SK-N-SH (cell line): Measurements from ENCODE around the gene SARDH. TPM values are rescaled to one million over a fixed set of nuclear protein-coding genes. Genes with fewer than 3 reads are reported as not detected.

Experiments
- CTCF ChIA-PET: fragments of 300-600, 350-600 bp; formaldehyde crosslinking; extraction: SDS; loops from one replicate; lab custom pipeline; 2021; lab: Yijun Ruan, JAX
- POLR2A ChIA-PET: fragments of 350-600 bp; sonication (Branson Sonifier 250); formaldehyde crosslinking; extraction: SDS; loops from one replicate; lab custom pipeline; 2020; ENCODE audit warnings: antibody characterized with exemption, inconsistent platforms; lab: Yijun Ruan, JAX
- DNase-seq: peaks from one replicate; pipeline ENCODE4 v3.0.0; 2012
- H2AFZ ChIP-seq: fragments of 200-600 bp; sonication (generic); 2 replicates; pipeline ENCODE4 v1.8.1; 2016; ENCODE audit warnings: antibody characterized with exemption, mild to moderate bottlenecking, low read depth
- H3F3A ChIP-seq: fragments of 200-600 bp; sonication (generic); replicated peaks from 2 replicates; pipeline ENCODE3; 2016; ENCODE audit warnings: antibody characterized with exemption, mild to moderate bottlenecking; ENCODE audit not compliant: insufficient read depth
- H3K27ac ChIP-seq, 2 experiments: fragments of 200-500 bp in 1 of 2; fragments of 200-600 bp in 1 of 2; sonication (Bioruptor generic) in 1 of 2; sonication (generic), shearing (Covaris generic) in 1 of 2; 2 replicates each; pipeline versions ENCODE4 v1.5.1 to v1.6.1; 2014 to 2016; ENCODE audit warnings: low read depth in 2 of 2, inconsistent platforms in 1 of 2, low read length in 1 of 2, mild to moderate bottlenecking in 1 of 2, mixed read lengths in 1 of 2
- H3K27me3 ChIP-seq: fragments of 200-600 bp; sonication (generic), shearing (Covaris generic); 2 replicates; pipeline ENCODE4 v1.6.1; 2016; ENCODE audit warnings: mixed run types; ENCODE audit not compliant: insufficient read depth
- H3K36me3 ChIP-seq, 2 experiments: fragments of 200-500 bp in 1 of 2; fragments of 200-600 bp in 1 of 2; sonication (Bioruptor generic) in 1 of 2; sonication (generic) in 1 of 2; replicated peaks in 1 of 2; 2 replicates each; pipeline versions ENCODE3 to v1.5.1; 2014 to 2016; ENCODE audit warnings: low read length in 1 of 2, mild to moderate bottlenecking in 1 of 2; ENCODE audit not compliant: insufficient read depth in 2 of 2, control insufficient read depth in 1 of 2
- H3K4me1 ChIP-seq, 2 experiments: fragments of 200-500 bp in 1 of 2; fragments of 200-600 bp in 1 of 2; sonication (Bioruptor generic) in 1 of 2; sonication (generic), shearing (Covaris generic) in 1 of 2; 2 replicates each; pipeline versions ENCODE4 v1.5.1 to v1.6.1; 2014 to 2016; ENCODE audit warnings: low read depth in 1 of 2, low read length in 1 of 2, mixed run types in 1 of 2; ENCODE audit not compliant: insufficient read depth in 2 of 2, control insufficient read depth in 1 of 2
- H3K4me2 ChIP-seq: fragments of 200-600 bp; sonication (generic), shearing (Covaris generic); 2 replicates; pipeline ENCODE4 v1.6.1; 2017; ENCODE audit warnings: mixed run types
- H3K4me3 ChIP-seq, 2 experiments: fragments of 200-500 bp in 1 of 2; fragments of 200-600 bp in 1 of 2; sonication (Bioruptor generic) in 1 of 2; sonication (generic), shearing (Covaris generic) in 1 of 2; 2 replicates each; pipeline versions ENCODE4 v1.5.1 to v1.8.1; 2014 to 2016; ENCODE audit warnings: low read depth in 2 of 2, inconsistent platforms in 1 of 2, low read length in 1 of 2, mild to moderate bottlenecking in 1 of 2, mixed read lengths in 1 of 2, moderate library complexity in 1 of 2
- H3K79me2 ChIP-seq: fragments of 200-600 bp; sonication (generic); 2 replicates; pipeline ENCODE4 v1.8.1; 2017; ENCODE audit warnings: mild to moderate bottlenecking; ENCODE audit not compliant: insufficient read depth
- H3K9ac ChIP-seq: fragments of 200-600 bp; sonication (generic); 2 replicates; pipeline ENCODE4 v1.6.1; 2017; ENCODE audit warnings: mixed run types
- H3K9me2 ChIP-seq: fragments of 200-600 bp; sonication (generic); 2 replicates; pipeline ENCODE4 v1.6.1; 2017; ENCODE audit warnings: mixed run types
- H3K9me3 ChIP-seq: fragments of 200-600 bp; sonication (generic); 2 replicates; pipeline ENCODE4 v1.6.1; 2017; ENCODE audit warnings: mixed run types, mild to moderate bottlenecking, moderate library complexity
- H4K20me1 ChIP-seq: fragments of 200-600 bp; sonication (generic); 2 replicates; pipeline ENCODE4 v1.6.1; 2017; ENCODE audit warnings: mild to moderate bottlenecking, mixed run types; ENCODE audit not compliant: insufficient read depth
- FOSL2 ChIP-seq: IDR thresholded peaks from 2 replicates; pipeline ENCODE4 v1.4.0; 2012; ENCODE audit warnings: low read depth, mild to moderate bottlenecking, moderate library complexity, borderline replicate concordance
- FOXJ3 ChIP-seq: sonication (generic); formaldehyde crosslinking; IDR thresholded peaks from 2 replicates; pipeline ENCODE4 v1.5.1; 2020; ENCODE audit warnings: mild to moderate bottlenecking, missing genetic modification reagents
- GABPA ChIP-seq: IDR thresholded peaks from 2 replicates; pipeline ENCODE4 v1.4.0; 2012; ENCODE audit warnings: low read depth, mild to moderate bottlenecking
- GATA2 ChIP-seq: sonication (generic); formaldehyde crosslinking; IDR thresholded peaks from 2 replicates; pipeline ENCODE4 v1.5.0; 2020; ENCODE audit warnings: mild to moderate bottlenecking, missing genetic modification reagents
- IRF3 ChIP-seq: fragments of 150-350 bp; IDR thresholded peaks from 2 replicates; pipeline ENCODE4 v1.6.1; 2016; ENCODE audit warnings: mild to moderate bottlenecking, low read depth, low read length
- JUND ChIP-seq: IDR thresholded peaks from 2 replicates; pipeline ENCODE4 v1.4.0; 2012
- NFIC ChIP-seq: IDR thresholded peaks from 2 replicates; pipeline ENCODE4 v1.4.0; 2012; ENCODE audit warnings: borderline replicate concordance
- PBX3 ChIP-seq: IDR thresholded peaks from 2 replicates; pipeline ENCODE4; 2012
- REST ChIP-seq: IDR thresholded peaks from 2 replicates; pipeline ENCODE4 v1.6.1; 2012; ENCODE audit warnings: mild to moderate bottlenecking, low read depth, low read length, moderate library complexity
- RFX5 ChIP-seq: IDR thresholded peaks from 2 replicates; pipeline ENCODE4 v1.6.1; 2012; ENCODE audit warnings: mild to moderate bottlenecking, improper control_type of control experiment, low read length
- TAF1 ChIP-seq: IDR thresholded peaks from 2 replicates; pipeline ENCODE4 v1.6.1; 2012; ENCODE audit warnings: low read depth, mild to moderate bottlenecking, low read length, moderate library complexity, borderline replicate concordance
- TCF12 ChIP-seq: IDR thresholded peaks from 2 replicates; pipeline ENCODE4 v1.4.0; 2012
- TEAD4 ChIP-seq: IDR thresholded peaks from 2 replicates; pipeline ENCODE4 v1.4.0; 2012; ENCODE audit warnings: mild to moderate bottlenecking, borderline replicate concordance; ENCODE audit not compliant: insufficient read depth
- USF1 ChIP-seq: IDR thresholded peaks from 2 replicates; pipeline ENCODE4 v1.4.0; 2012; ENCODE audit warnings: low read depth, borderline replicate concordance
- WGBS: methylation state at CpG from one replicate; pipeline ENCODE4 v1.1.6; 2017; ENCODE audit warnings: low lambda C conversion rate; 5-methylcytosine and 5-hydroxymethylcytosine counted together
- polyA plus RNA-seq, 3 experiments: library from polyadenylated mRNA; depleted of rRNA; stranded (reverse); fragments of >200 nt; gene quantifications; 2 replicates each; pipeline ENCODE4 v1.2.3, GENCODE V29; 2012

Gene SARDH
- polyA plus RNA-seq, 1 of the 3 experiments (the other 2 are of a cell fraction) = 5.9 TPM

- TF ChIP-seq REST (no peak), USF1 (no peak), JUND (no peak), GATA2 (CRISPR knock-in tag) (no peak), FOSL2 (no peak), TCF12 (no peak), PBX3 (no peak), IRF3 (no peak)
Observed at GRCh38 chr9:133780404-133780945, 42.3 kb upstream of the SARDH start (continued).

- ChIA-PET CTCF (interaction anchor here (0.9 to 7.9 kb wide), 7 partner anchors 10 to 215 kb away, joined by 3 to 235 read pairs (median 16); no protein-coding TSS in a partner anchor), POLR2A (interaction anchor here (0.6 kb wide), 2 partner anchors 8 to 131 kb away, joined by 3 to 4 read pairs; no protein-coding TSS in a partner anchor)
- Histone ChIP-seq H3K4me3 (no peak overlapping the region), H3K27ac (no peak overlapping the region; a peak in 1 of 4 replicates), H3K9ac (no peak overlapping the region), H3F3A (peaks cover 4% of the 10 kb centered on the region), H4K20me1 (no peaks in the 10 kb centered on the region), H2AFZ (no peak overlapping the region), H3K27me3 (no peaks in the 10 kb centered on the region), H3K4me1 (peaks cover 0 to 27% of the 10 kb centered on the region in 2 experiments; a peak in 1 of 4 replicates), H3K36me3 (peaks cover 4 to 47% of the 10 kb centered on the region in 2 experiments), H3K79me2 (no peaks in the 10 kb centered on the region), H3K9me2 (no peaks in the 10 kb centered on the region), H3K4me2 (no peak overlapping the region), H3K9me3 (no peaks in the 10 kb centered on the region)
- no peak for DNase-seq
- 94% methylated on average over 11 of the region's 19 CpGs for WGBS
- TF ChIP-seq NFIC = no peak
- no peak for TF ChIP-seq TCF12
- no peak for TF ChIP-seq USF1
- no peak for TF ChIP-seq FOSL2
- TF ChIP-seq GABPA = no peak
- no peak for TF ChIP-seq RFX5
- TF ChIP-seq TEAD4 = no peak
- no peak for TF ChIP-seq FOXJ3 (CRISPR knock-in tag)
- no peak for TF ChIP-seq REST
- no peak for TF ChIP-seq TAF1
Observed at GRCh38 chr9:133779516-133780403, 41.6 kb upstream of the SARDH start.
